WI38 (cell line): ENCODE data around the gene KCNMB4.
A peak's percentile ranks its signal among the peaks of the same experiment; 100 is the strongest.

Experiments used
- H3K4me3 ChIP-seq: 2 replicates; pipeline ENCODE4 v1.5.1; 2011; ENCODE audit warnings: low read depth, mild to moderate bottlenecking, control low read depth, low read length
- CTCF ChIP-seq: IDR thresholded peaks from 2 replicates; pipeline ENCODE4 v1.5.1; 2012; ENCODE audit warnings: low read depth, mild to moderate bottlenecking, control low read depth, low read length

Gene KCNMB4

GRCh38 chr12:70359458-70360197 is 6.5 kb upstream of the KCNMB4 start:
- no peak overlapping the region for H3K4me3 ChIP-seq
- TF ChIP-seq CTCF, result no peak

GRCh38 chr12:70360218-70360617 is 5.9 kb upstream of the KCNMB4 start:
- H3K4me3 ChIP-seq, result no peak overlapping the region
- no peak for TF ChIP-seq CTCF

- H3K4me3 ChIP-seq, result peak overlapping the region; percentile 64
Measured at GRCh38 chr12:70364695-70365397, 1.2 kb upstream of the KCNMB4 start.

GRCh38 chr12:70365398-70365647 is 767 bp upstream of the KCNMB4 start:
- no peak for TF ChIP-seq CTCF
- H3K4me3 ChIP-seq, result peak overlapping the region; percentile 64

More at GRCh38 chr12:70364695-70365397, 1.2 kb upstream of the KCNMB4 start:
- no peak for TF ChIP-seq CTCF

GRCh38 chr12:70366581-70367257 is 629 bp downstream of the KCNMB4 start:
- H3K4me3 ChIP-seq, result peak overlapping the region; percentile 54
- TF ChIP-seq CTCF, result no peak

GRCh38 chr12:70367258-70368141 is 1.4 kb downstream of the KCNMB4 start:
- H3K4me3 ChIP-seq, result peak overlapping the region; percentile 54
- TF ChIP-seq CTCF, result no peak
